ENCODE data around the gene TBXA2R.
"Not testable (repeated sequence)": the region's sequence is repeated elsewhere in the genome, so short reads cannot be mapped to it uniquely, and the experiment has no call there.

TBXA2R gene

DNA sequence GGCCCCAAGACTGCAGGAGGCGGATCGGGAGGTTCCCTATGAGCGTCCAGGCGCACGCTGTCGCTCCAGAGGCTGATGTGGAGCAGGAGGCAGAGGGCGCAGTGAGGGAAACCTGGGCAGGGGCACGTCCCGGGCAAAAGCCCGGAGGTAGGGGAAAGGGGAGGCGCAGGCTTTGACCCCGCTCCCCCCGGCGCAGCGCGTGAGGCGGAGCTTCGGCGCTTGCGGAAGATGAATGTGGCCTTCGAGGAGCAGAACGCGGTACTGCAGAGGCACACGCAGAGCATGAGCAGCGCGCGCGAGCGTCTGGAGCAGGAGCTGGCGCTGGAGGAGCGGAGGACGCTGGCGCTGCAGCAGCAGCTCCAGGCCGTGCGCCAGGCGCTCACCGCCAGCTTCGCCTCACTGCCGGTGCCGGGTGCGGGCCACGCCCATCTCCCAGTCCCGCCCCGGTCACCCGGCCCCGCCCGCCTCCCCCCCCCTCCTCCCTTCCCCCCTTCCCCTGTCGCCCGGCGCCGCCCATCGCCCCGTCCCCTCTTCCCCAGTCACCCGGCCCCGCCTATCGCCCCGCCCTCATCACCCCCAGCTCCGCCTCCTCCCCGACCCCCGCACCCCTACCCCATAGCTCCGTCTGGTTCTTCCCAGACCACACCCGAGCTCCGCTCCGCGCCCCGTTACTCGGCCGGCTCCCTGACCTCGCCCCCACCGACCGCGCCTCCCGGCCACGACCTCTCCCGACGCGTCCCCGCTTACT is 29.8 kb downstream of the TBXA2R start:
- no peak for DNase-seq

DNA sequence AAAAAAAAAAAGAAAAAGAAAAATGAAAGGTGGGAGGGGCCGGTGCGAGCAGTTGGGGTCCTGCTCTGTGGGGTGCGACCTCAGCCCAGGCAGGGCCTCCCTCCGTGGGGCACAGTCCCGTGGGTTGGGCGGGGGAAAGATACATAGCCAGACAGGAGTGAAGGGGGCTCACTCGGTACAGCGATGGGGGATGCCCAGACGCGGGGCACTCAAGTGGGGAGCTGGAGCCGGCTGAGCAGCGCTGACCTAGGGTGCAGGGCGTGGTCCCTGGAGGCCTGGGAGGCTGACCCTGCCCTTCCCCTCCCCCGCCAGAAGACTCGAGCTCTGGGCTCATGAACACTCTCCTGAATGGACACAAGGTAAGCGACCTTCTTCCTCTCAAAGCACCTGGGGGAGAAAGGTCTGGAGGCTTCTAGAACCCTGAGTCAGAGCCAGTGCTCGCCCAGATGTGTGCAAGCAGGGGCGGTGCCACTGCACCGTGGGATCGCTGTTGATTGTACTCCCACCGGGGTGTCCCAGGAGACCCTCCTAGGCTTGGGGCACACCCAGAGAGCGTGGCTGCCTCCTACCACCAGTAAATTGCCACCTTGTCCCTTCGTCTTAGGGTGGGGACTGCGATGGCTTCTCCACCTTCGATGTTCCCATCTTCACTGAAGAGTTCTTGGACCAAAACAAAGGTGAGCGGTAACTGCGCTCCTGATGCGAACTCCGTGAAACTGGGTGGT is 30.6 kb downstream of the TBXA2R start:
- no peak for DNase-seq

DNA sequence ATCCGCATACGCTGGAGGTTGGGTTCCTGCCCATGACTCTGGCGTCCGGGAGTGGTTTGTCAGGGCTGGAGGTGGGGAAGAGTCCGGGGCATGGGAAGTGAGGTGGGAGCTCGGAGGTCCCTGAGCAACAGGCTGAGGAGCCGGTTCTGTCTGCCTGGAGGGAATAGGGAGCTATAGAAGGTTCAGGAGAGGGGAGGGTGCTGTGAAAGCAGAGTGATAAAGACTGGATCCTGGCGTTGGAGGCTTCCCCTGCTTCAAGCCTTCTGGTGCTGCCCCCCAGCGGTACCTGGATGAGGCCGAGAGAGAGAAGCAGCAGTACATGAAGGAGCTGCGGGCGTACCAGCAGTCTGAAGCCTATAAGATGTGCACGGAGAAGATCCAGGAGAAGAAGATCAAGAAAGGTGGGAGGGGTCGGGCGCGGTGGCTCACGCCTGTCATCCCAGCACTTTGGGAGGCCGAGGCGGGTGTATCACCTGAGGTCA is 31.4 kb downstream of the TBXA2R start:
- no peak for DNase-seq

DNA sequence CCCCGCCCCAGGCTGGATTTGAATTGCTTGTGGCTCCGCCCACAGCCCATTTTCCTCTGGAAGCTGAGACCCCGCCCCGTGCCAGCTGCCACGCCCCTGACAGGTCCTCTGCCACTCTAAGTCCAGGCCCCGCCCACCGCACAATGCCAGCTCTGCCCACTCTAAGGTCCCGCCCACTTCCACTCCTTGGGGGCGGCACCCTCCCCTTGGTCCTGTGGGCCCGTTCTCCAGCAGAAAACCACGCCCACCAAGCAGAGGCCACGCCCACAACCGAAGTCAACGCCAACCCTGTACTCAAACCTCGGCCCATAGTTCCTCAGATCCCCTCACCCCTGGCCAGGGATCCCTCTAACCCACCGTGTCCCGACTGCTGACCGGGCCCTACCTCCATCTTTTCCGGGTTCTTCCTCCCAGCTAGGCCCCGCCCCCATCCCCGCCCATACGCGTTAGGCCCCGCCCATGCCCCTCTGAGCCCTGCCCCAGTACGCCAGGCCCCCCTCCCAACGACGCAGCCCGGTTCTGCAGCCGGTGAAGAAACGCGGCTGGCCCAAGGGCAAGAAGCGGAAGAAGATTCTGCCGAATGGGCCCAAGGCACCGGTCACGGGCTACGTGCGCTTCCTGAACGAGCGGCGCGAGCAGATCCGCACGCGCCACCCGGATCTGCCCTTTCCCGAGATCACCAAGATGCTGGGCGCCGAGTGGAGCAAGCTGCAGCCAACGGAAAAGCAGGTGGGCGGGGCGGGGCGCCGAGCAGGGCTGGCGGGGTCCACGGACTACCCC is 32.6 kb downstream of the TBXA2R start:
- peak; percentile 90 for DNase-seq

DNA sequence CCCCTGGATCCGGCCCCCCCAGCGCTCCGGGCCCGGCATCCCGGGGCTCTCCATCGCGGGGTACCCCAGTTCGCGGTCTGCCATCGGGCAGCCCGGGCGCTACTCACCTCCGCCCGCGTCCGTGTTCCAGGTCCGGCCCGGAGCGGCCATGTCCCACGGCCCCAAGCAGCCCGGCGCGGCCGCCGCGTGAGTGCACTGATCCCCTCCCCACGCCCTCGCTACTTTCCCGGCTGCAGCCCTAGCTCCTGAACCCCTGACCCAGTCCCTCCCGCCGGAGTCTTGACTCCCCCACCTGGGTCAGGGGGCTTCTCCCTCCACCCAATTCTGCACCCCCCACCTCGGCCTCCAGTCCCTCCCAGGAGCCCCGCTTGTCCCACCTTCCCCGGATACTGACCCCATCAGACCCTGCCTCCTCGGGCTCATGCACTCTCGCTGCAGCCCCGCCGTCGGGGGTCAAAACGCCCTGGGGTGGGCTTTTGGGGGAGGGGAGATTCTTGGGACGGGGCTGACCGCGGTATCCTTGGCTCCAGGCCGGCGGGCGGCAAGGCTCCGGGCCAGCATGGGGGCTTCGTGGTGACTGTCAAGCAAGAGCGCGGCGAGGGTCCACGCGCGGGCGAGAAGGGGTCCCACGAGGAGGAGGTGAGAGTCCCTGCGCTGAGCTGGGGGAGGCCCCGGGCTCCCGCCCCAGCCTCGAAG is 33.4 kb downstream of the TBXA2R start:
- no peak for DNase-seq

DNA sequence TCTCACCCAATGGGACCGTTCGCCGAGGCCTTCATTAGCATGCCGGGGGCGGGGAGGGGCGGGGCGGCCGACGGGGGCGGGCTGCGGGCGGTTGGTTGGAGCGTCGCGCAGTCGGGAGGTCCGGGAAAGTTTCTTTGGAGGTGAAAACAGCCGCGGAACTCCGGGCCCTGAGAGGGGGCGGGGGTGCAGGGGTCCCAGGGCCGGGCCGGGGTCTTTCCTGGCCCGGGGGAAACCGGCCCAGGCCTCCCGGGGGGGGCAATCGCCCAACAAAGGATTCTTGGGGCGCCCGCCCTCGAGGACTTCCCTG is 33.9 kb downstream of the TBXA2R start, which contains the start of gene HMG20B:
Gene HMG20B (plus strand): TSS at position 90 of the 307 bp plus-strand sequence. CDS start 366 bp downstream, outside the sequence.
- DNase-seq: no peak

DNA sequence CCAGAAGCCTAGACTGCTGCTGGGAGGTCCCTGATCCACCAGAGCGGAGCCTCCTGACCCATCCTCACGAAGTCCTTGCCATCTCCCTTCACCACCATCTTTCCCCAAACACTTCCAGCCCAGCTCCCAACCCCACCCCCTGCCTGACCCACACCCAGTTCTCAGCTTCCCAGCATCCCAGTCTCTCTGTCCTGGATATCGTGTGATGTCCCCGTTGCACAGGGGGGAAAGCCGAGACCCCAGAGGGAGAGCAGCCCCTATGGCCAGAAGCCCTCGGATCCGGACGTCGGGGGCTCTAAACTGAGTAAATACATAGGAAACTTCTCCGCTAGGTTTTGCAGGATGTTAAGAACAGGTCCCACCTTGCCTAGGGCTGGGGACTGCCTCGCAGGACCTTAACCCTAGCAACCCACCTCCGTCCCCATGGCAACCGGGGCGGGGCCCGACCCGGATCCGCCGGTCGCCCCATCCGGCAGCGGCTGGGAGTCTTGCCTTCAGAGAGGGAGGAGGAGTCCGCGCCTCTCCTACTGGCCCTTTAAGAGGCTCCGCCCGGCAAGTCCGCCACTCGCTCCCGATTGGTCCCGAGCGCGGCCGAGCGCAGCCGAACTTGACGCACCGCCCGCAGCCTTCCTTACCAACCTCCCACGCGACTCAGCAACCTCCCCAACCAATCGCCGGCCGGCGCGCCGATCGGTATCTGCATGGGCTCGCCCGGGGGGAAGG is 34.4 kb downstream of the TBXA2R start:
- peak; percentile 93 for DNase-seq

DNA sequence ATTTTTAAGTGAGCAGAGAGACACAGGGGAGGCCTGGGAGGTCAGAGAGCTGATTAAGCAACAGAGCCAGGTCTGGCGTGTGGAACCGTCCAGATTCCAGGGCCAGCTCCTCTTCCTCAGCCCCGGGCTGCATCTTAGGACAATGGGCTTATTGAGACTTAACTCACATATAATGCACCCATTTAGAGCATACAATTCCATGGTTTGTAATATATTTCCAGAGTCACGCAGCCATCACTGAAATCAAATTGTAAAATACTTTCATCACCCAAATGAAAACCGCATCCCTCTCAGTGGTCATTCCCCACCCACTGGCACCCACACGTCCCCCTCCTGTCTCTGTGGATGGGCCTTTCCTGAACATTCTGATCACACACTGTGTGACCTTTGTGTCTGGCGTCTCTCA is 36.1 kb downstream of the TBXA2R start:
- no peak for DNase-seq

DNA sequence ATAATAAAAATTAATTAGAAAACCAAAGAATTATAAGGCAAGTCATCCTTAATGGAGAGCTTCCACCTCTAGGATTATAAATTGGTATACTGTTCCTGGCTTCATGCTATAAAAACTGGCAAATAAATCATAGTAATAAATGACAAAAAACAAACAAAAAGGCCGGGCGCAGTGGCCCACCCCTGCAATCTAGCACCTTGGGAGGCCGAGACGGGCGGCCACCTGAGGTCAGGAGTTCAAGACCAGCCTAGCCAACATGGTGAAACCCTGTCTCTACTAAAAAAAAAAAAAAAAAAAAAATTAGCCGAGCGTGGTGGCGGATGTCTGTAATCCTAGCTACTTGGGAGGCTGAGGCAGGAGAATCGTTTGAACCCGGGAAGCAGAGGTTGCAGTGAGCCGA is 36.6 kb downstream of the TBXA2R start:
- DNase-seq: not testable (repeated sequence)

DNA sequence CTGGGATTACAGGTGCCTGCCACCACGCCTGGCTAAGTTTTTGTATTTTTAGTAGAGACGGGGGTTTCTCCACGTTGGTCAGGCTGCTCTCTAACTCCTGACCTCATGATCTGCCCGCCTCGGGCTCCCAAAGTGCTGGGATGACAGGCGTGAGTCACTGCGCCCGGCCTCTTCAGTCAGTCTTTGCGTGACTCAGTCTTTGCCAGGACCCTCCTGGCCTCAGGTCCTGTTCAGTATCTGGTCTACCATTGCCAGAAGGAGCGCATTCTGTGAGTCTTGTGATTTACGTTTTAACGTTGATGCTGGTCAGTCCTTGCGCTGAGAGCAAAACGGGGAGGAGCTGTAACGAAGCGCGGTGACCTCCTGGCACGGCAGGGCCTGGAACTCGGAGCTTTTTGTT is 41.5 kb downstream of the TBXA2R start:
- no peak for DNase-seq

DNA sequence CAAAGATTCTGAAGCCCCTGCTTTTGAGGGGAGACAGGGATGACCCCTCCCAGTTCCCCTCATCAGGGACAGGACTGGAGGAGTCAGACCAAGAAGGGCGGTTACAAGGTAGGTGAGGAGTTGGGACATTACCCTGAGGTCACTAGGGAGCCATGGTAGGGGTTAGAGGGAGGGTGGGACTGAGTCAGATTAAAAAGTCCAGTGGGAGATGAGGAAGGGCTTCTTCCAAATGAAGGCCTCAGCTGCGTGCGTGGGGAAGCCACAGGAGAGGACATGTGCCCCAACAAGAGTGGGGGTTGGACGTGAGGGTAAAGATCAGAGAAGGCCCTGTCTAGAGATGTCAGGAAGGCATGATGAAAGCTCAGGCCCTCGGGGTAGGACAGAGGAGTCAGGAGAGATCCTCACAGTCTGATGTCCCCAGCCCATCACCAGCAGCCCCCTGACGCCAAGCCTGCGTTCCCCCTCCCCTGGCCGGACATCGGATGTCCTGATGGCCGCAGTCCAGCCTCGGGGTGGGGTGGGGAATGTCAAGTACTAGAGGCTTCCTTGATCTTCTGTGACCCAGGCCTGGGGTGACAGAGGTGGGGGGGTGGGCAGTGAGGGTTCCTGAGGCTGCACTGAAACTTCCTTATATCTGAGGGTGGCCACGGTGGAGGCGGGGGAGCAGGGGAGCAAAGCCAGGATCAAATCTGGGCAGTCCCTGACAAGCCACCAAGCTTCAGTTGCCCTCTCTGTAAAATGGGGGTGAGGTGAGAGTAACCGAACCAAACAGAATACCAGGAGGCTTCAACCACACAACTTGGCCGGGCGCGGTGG is 42.8 kb downstream of the TBXA2R start:
- no peak for DNase-seq

DNA sequence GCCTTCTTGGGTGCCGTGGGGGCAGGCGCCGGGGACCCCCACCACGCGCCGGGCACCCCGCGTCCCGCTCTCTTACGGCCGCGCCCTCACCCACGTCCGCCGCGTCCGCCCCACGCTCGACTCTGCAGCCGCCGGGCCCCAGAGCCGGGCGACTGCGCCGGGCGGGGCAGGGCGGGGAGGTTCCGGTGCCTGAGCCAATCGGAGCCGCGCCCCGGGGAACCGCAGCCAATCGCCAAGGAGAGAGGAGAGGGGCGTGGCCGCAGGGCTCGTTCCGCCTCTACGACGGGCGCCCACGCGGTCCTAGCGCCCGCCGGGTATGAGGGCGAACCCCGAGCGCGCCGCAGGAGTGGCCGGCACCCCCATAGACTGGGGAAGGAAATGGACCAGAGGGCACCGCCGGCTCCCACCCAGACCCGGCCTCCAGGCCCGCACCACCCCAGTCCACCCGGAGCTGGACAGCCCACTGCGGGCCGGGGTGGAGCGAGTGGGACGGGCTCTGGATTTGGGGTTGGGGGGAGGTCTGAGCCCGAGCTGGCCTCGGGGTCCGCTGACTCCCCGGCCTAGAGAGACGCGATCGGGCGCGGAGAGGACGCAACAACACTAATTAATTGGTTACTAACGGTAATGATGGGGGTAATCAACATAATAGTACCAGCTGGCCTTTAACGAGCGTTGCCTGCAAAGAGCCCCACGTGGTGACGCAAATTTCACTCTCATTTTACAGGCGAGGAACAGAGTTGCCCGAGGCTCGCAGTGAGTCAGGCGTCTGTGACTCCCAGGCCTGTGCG is 49.0 kb downstream of the TBXA2R start, which contains the start of gene MFSD12:
Gene MFSD12 (minus strand): TSS at position 126 of the 788 bp plus-strand sequence. CDS start 183 bp downstream, outside the sequence.
- peak; percentile 66 for DNase-seq

DNA sequence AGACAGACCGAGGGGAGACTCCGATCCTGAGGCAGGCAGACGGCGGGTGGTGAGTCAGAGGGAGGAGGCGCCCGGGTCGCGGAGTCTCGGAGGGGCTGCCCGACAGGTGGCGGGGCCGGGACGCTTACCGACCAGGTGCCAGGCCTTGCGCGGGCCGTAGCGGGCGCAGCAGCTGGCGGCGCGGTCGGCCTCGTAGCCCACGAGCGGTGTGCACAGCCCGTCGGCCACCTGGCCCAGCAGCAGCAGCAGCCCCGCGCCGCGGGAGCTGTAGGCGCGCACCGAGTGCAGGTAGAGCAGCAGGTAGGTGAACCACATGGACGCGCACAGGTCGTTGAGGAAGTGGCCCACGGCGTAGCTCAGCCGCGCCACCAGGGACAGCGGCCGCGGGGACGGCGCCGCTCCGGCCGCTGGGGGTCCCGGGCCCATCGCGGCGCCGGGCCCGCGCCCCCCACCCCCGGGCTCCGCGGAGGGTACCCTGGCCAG is 49.7 kb downstream of the TBXA2R start:
- DNase-seq: no peak

DNA sequence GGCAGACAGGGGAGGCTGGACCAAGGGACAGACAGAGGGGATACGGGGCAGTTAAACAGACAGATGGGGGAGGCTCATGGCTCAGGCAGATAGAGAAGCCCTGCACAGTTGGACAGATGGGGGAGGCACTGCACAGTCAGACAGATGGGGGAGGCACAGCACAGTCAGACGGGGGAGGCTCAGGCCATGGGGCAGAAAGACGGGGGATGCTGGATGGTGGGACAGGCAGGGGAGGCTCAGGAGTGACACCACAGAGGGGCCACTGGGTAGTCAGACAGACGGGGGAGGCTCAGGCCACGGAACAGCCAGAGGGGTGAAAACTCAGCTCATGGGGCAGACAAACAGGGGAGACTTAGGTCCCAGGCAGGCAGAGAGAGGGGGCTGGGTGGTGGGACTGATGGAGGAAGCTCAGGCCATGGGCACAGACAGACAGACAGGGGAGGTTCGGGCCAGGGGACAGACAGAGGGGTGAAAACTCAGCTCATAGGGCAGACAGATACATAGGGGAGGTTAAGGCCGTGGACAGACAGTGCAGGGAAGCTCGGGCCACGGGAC is 50.2 kb downstream of the TBXA2R start:
- no peak for DNase-seq

DNA sequence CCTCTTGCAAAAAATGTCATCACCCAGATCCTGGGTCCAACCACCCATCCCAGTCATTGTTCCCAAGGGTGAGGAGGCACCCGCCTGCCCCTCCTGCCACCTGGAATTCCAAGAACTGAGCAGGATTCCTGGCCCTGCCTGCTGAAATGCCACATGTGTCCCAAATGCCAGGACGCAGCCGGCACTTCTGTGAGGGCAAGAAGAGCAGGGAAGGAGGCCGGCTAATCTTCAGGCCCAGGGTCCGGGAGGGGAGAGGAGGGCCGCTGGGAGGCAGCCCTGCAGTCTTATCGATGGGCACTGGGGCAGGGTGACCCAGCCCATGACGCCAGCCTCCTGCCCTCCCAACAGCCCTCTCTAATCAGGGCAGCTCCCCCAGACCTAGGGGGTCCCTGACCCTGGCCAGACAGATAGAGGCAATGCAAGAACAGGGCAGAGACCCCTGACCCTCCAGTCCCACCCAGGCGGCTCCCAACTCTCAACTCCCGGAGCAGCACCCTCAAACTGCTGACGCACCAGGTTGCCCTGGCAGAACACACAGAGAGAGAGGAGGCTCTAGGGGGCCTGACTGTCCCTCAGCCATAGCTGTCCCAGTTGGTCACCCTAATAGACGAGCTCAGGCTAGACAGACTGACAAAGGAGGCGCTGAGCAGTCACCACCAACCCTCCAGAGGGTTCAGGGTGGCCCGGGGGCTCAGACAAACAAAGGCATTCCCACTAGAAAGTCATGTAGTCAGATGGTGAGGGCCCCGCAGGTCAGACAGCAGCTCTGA is 50.8 kb downstream of the TBXA2R start:
- no peak for DNase-seq

DNA sequence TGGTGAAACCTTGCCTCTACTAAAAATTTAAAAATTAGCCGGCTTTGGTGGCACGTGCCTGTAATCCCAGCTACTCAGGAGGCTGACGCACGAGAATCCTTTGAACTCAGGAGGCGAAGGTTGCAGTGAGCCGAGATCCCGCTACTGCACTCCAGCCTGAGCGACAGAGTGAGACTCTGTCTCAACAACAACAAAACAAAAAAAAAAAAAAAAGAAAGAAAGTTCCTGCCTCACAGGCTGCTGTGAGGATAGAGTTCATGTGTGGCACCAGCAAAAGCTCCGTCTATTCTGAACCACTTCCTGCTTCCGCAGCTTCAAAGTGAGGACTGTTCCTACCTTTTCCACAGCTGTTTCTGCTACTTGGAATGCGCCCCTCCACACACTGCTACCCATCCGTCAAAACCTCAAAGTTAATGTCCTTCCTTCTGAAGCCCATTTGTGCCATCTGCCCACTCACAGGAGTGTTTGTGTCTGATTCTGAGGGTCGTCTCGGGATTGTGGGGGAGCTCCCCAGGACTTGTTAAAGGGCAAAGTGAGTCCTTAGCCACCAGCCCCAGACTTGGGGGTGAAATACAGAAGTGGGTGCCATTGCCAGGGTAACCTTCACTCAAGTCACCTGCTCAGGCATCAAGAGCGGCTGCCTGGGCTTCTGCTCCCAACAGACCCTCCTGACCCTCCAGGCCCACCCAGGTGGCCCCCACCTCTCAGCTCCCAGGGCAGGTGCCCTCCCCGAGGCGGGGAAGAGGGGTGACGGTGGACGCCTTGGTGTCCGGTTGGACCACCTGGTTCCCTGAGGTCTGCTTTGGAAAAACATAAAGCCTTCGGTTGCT is 52.2 kb downstream of the TBXA2R start:
- no peak for DNase-seq

DNA sequence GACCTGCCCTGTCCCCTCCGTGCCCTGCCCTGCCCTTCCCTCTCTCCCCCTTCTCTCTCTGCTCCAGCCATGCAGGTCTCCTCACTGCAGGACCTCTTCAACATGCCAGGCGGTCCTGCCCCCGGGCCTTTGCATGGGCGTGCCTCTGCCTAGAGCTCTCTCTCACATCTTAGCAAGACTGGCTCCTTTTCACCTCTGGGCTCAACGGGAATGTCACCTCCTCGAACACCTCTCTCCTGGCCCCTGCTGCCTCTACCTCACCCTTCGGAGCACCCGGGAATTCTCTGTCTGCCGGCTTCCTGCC is 54.9 kb downstream of the TBXA2R start:
- DNase-seq: no peak

Measured in NCI-H2029 treated with DMSO at 0.1 percent for 48 hours (cell line).